Fibroblast of lung (primary cell): ENCODE results near the gene PEX14. TPM values are rescaled to one million over a fixed set of nuclear protein-coding genes. Genes with fewer than 3 reads are reported as not detected.
A peak's percentile ranks its signal among the peaks of the same experiment; 100 is the strongest.

Experiments used
- DNase-seq, 2 donors: peaks; one replicate each; pipeline versions ENCODE4 v3.0.0 to v3.0.0-alpha.2; 2010; ENCODE audit warnings: low read depth in 2 of 2
- H2AFZ ChIP-seq: 2 replicates; pipeline ENCODE4 v1.5.1; 2012; ENCODE audit warnings: low read length, control low read depth, inconsistent platforms
- H3K27ac ChIP-seq: 2 replicates; pipeline ENCODE4 v1.5.1; 2011; ENCODE audit warnings: low read length, control low read depth; ENCODE audit not compliant: insufficient read depth
- H3K27me3 ChIP-seq: 2 replicates; pipeline ENCODE4 v1.5.1; 2011; ENCODE audit warnings: mild to moderate bottlenecking, low read length; ENCODE audit not compliant: control insufficient read depth, insufficient read depth
- H3K36me3 ChIP-seq: 2 replicates; pipeline ENCODE4 v1.5.1; 2011; ENCODE audit warnings: low read length; ENCODE audit not compliant: control insufficient read depth, insufficient read depth
- H3K4me1 ChIP-seq: 2 replicates; pipeline ENCODE4 v1.5.1; 2011; ENCODE audit warnings: low read length; ENCODE audit not compliant: control insufficient read depth, insufficient read depth; ENCODE audit errors: extremely low read depth
- H3K4me2 ChIP-seq: 2 replicates; pipeline ENCODE4 v1.5.1; 2011; ENCODE audit warnings: low read length, control low read depth; ENCODE audit not compliant: insufficient read depth; ENCODE audit errors: extremely low read depth
- H3K4me3 ChIP-seq, 4 experiments: fragments of 200-600 bp in 1 of 4; sonication (generic) in 1 of 4; replicated peaks in 1 of 4; 2 replicates each; pipeline ENCODE4 v1.5.1; 2011 to 2016; ENCODE audit warnings: low read length in 4 of 4, low read depth in 3 of 4, mild to moderate bottlenecking in 3 of 4, control low read depth in 2 of 4, inconsistent platforms in 1 of 4, mixed read lengths in 1 of 4; ENCODE audit not compliant: insufficient read depth in 1 of 4; ENCODE audit errors: control extremely low read depth in 1 of 4
- H3K79me2 ChIP-seq: 2 replicates; pipeline ENCODE4 v1.5.1; 2012; ENCODE audit warnings: mild to moderate bottlenecking, low read length, inconsistent platforms; ENCODE audit not compliant: control insufficient read depth, insufficient read depth
- H3K9ac ChIP-seq: 2 replicates; pipeline ENCODE4 v1.5.1; 2011; ENCODE audit warnings: mild to moderate bottlenecking, low read length, control low read depth; ENCODE audit not compliant: insufficient read depth
- H3K9me3 ChIP-seq: 2 replicates; pipeline ENCODE4 v1.5.1; 2012; ENCODE audit warnings: low read depth, low read length; ENCODE audit not compliant: control insufficient read depth, insufficient read depth
- H4K20me1 ChIP-seq: 2 replicates; pipeline ENCODE4 v1.5.1; 2011; ENCODE audit warnings: low read length; ENCODE audit not compliant: control insufficient read depth, insufficient read depth; ENCODE audit errors: extremely low read depth
- CTCF ChIP-seq, 2 donors: IDR thresholded peaks in 1 of 2; conservative IDR thresholded peaks in 1 of 2; 1 replicate in 1 of 2; 2 replicates in 1 of 2; pipeline ENCODE4 v1.5.1; 2011 to 2012; ENCODE audit warnings: low read length in 2 of 2, control low read depth in 1 of 2, inconsistent platforms in 1 of 2, low read depth in 1 of 2, mild to moderate bottlenecking in 1 of 2
- EZH2 ChIP-seq: IDR thresholded peaks from 2 replicates; pipeline ENCODE4 v1.5.1; 2012; ENCODE audit warnings: low read length, control low read depth, mild to moderate bottlenecking; ENCODE audit errors: missing control alignments
- polyA plus RNA-seq, 2 donors: library from polyadenylated mRNA; depleted of rRNA in 1 of 2; stranded (reverse) in 1 of 2; unstranded in 1 of 2; fragments of >200 nt; gene quantifications; 2 replicates each; pipeline ENCODE4 v1.2.1, GENCODE V29; 2011 to 2012; ENCODE audit warnings: missing spikeins in 1 of 2
- total RNA-seq: library from RNA; depleted of rRNA; stranded (reverse); fragments of >200 nt; gene quantifications from 2 replicates; pipeline ENCODE4 v1.2.1, GENCODE V29; 2014

Gene PEX14
- total and polyA plus RNA-seq, 2 donors (not counting 1 experiment from before 2014, with no cell fraction given), result 10.3 to 11.4 TPM

GRCh38 chr1:10444795-10445397, 29.9 kb upstream of the PEX14 start:
- Histone ChIP-seq H2AFZ (no peak overlapping the region), H3K4me2 (no peak overlapping the region), H3K4me3 (no peak overlapping the region), H3K27me3 (no peaks in the 10 kb centered on the region), H3K36me3 (no peaks in the 10 kb centered on the region), H3K27ac (no peak overlapping the region), H3K9ac (no peak overlapping the region), H3K79me2 (no peaks in the 10 kb centered on the region), H4K20me1 (no peaks in the 10 kb centered on the region), H3K4me1 (no peaks in the 10 kb centered on the region), H3K9me3 (no peaks in the 10 kb centered on the region)
- no peak for TF ChIP-seq CTCF (conservative IDR thresholded peaks at IDR 0.05 in 1 of 2, IDR thresholded peaks at IDR 0.05 in 1 of 2; ENCODE audit: low read depth in 1 of 2, low read length in 2 of 2)
- no peak for TF ChIP-seq EZH2
- DNase-seq, result no peak

DNA sequence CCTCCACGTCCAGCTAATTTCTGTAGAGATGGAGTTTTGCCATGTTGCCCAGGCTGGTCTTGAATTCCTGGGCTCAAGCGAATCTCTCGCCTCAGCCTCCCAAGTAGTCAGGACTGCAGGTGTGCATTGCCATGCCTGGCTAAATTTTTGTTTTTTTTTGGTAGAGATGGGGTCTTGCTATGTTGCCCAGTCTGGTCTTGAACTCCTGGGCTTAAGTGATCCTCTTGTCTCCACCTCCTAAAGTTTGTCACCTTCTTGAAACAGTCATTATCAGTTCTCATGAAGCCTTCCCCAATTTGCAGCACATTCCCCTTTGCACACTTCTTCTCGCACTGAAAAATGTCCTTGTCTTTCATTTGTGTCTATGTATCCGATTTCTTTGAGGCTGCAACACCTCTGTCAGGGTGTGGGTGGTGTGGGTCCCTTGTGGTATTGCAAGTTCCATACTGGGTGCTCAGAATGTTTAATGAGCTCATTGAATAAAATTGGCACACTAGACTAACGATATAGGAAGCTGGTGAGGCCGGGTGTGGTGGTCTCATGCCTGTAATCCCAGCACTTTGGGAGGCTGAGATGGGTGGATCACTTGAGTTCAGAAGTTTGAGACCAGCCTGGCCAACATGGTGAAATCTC, 27.8 kb upstream of the PEX14 start:
- Histone ChIP-seq H3K36me3 (no peaks in the 10 kb centered on the region), H4K20me1 (no peaks in the 10 kb centered on the region), H3K27ac (no peak overlapping the region), H3K9ac (no peak overlapping the region), H3K4me1 (peaks cover 2% of the 10 kb centered on the region), H3K27me3 (no peaks in the 10 kb centered on the region), H3K4me2 (no peak overlapping the region), H2AFZ (no peak overlapping the region), H3K4me3 (no peak overlapping the region), H3K9me3 (no peaks in the 10 kb centered on the region), H3K79me2 (no peaks in the 10 kb centered on the region)
- TF ChIP-seq EZH2 (no peak), CTCF (conservative IDR thresholded peaks at IDR 0.05 in 1 of 2, IDR thresholded peaks at IDR 0.05 in 1 of 2; ENCODE audit: low read depth in 1 of 2, low read length in 2 of 2) (no peak)
- DNase-seq, result no peak

DNA sequence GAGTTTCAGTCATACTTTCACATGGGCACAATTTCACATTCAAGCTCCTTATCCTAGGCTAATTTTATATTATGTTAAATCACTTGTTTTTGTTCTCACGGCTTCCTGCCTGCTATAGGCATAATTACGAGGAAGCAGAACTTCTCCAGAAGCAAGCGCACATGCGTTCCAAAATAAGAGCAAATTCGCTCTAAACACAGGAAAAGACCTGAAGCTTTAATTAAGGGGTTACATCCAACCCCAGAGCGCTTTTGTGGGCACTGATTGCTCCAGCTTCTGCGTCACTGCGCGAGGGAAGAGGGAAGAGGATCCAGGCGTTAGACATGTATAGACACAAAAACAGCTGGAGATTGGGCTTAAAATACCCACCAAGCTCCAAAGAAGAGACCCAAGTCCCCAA, 25.0 kb upstream of the PEX14 start, which contains the start of gene CORT:
TSS of gene CORT (plus strand) at position 281 of the 400 bp plus-strand sequence. CDS start 193 bp downstream, outside the sequence.
- Histone ChIP-seq H3K79me2 (no peaks in the 10 kb centered on the region), H4K20me1 (no peaks in the 10 kb centered on the region), H3K4me2 (peak within 1 kb of the TSS; percentile 68), H3K4me3 (no peak within 1 kb of the TSS), H2AFZ (no peak within 1 kb of the TSS), H3K27me3 (no peaks in the 10 kb centered on the region), H3K36me3 (no peaks in the 10 kb centered on the region), H3K9ac (no peak within 1 kb of the TSS), H3K9me3 (no peaks in the 10 kb centered on the region), H3K27ac (peak within 1 kb of the TSS; percentile 39), H3K4me1 (peaks cover 2% of the 10 kb centered on the region)
- TF ChIP-seq EZH2 (no peak), CTCF (conservative IDR thresholded peaks at IDR 0.05 in 1 of 2, IDR thresholded peaks at IDR 0.05 in 1 of 2; ENCODE audit: low read depth in 1 of 2, low read length in 2 of 2) (no peak)
- DNase-seq, result no peak
